Loucy (cell line): Measurements from ENCODE around the gene MRS2.

ENCODE experiments used
- H2AFZ ChIP-seq: fragments of 200-600 bp; sonication (generic); 2 replicates; pipeline ENCODE4 v1.6.0; 2016; ENCODE audit warnings: antibody characterized with exemption, mild to moderate bottlenecking, low read length, moderate library complexity
- H3F3A ChIP-seq: fragments of 200-600 bp; 2 replicates; pipeline ENCODE4 v1.6.0; 2016; ENCODE audit warnings: antibody characterized with exemption, low read depth, mild to moderate bottlenecking
- H3K27me3 ChIP-seq: fragments of 200-600 bp; sonication (generic); 2 replicates; pipeline ENCODE4 v1.6.1; 2014; ENCODE audit warnings: low read length, mild to moderate bottlenecking; ENCODE audit not compliant: insufficient read depth, poor library complexity, severe bottlenecking
- H3K36me3 ChIP-seq: fragments of 200-600 bp; sonication (generic); 2 replicates; pipeline ENCODE4 v1.6.1; 2016; ENCODE audit warnings: low read length; ENCODE audit not compliant: insufficient read depth
- H3K4me1 ChIP-seq: fragments of 200-600 bp; sonication (generic); 2 replicates; pipeline ENCODE4 v1.5.1; 2014; ENCODE audit warnings: low read length, mild to moderate bottlenecking; ENCODE audit not compliant: insufficient read depth, poor library complexity, severe bottlenecking
- H3K4me2 ChIP-seq: fragments of 200-600 bp; sonication (generic); 2 replicates; pipeline ENCODE4 v1.6.0; 2014; ENCODE audit warnings: antibody characterized with exemption, low read length, low read depth, mild to moderate bottlenecking; ENCODE audit not compliant: poor library complexity, severe bottlenecking
- H3K4me3 ChIP-seq: fragments of 200-600 bp; sonication (generic); 2 replicates; pipeline ENCODE4 v1.5.1; 2014; ENCODE audit warnings: low read length, mild to moderate bottlenecking, mixed read lengths; ENCODE audit not compliant: poor library complexity, severe bottlenecking
- H3K79me2 ChIP-seq: fragments of 200-600 bp; sonication (generic); 2 replicates; pipeline ENCODE4 v1.6.1; 2014; ENCODE audit warnings: low read length; ENCODE audit not compliant: insufficient read depth
- H3K9ac ChIP-seq: fragments of 200-600 bp; sonication (generic); 2 replicates; pipeline ENCODE4 v1.6.0; 2014; ENCODE audit warnings: mild to moderate bottlenecking, low read depth, low read length, moderate library complexity; ENCODE audit not compliant: poor library complexity, severe bottlenecking
- H3K9me2 ChIP-seq: fragments of 200-600 bp; sonication (generic); replicated peaks from 2 replicates; pipeline ENCODE4 v1.6.1; 2016; ENCODE audit warnings: low read depth, low read length, mixed read lengths
- H3K9me3 ChIP-seq: fragments of 200-600 bp; sonication (generic); 2 replicates; pipeline ENCODE4 v1.6.1; 2014; ENCODE audit warnings: mild to moderate bottlenecking, antibody characterized with exemption, low read length, low read depth; ENCODE audit not compliant: insufficient read depth
- H4K20me1 ChIP-seq: fragments of 200-600 bp; sonication (generic); 2 replicates; pipeline ENCODE4 v1.6.0; 2014; ENCODE audit warnings: antibody characterized with exemption, low read length, mild to moderate bottlenecking; ENCODE audit not compliant: insufficient read depth, poor library complexity, severe bottlenecking
- EZH2phosphoT487 ChIP-seq: fragments of 200-600 bp; IDR thresholded peaks from 2 replicates; pipeline ENCODE4 v1.6.1; 2018; ENCODE audit warnings: antibody characterized with exemption, mild to moderate bottlenecking, moderate library complexity, borderline replicate concordance
- TF ChIP-seq, protein P1 (sequence below): fragments of 200-600 bp; sonication (generic); conservative IDR thresholded peaks from 2 replicates; pipeline ENCODE4 v1.5.1; 2014; ENCODE audit warnings: mild to moderate bottlenecking, antibody characterized with exemption, low read length

MRS2 gene

DNA sequence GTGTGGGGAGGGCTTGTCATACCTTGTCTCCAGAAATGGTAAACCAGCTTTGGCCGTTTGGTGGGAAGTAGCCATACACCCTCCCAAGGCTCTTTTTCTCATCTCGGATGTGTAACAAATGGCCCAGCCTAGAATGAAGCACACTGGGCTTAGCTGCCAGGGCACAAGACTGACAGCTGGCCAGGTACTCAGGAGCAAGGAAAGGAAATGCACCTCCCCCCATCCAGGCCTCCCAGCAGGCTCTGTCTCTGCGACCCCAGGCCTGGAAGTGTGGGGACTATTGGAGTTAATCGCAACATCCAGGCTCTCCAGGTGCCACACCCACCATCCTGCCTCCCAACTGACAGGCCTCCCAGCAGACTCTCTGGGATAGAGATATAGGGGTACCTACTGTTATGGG is 43.0 kb downstream of the MRS2 start:
- no peaks in the 10 kb centered on the region for H3K36me3 ChIP-seq
- H3K27me3 ChIP-seq: no peaks in the 10 kb centered on the region
- H4K20me1 ChIP-seq: no peaks in the 10 kb centered on the region
- no peak for TF ChIP-seq EZH2phosphoT487
- TF ChIP-seq, protein P1, sequence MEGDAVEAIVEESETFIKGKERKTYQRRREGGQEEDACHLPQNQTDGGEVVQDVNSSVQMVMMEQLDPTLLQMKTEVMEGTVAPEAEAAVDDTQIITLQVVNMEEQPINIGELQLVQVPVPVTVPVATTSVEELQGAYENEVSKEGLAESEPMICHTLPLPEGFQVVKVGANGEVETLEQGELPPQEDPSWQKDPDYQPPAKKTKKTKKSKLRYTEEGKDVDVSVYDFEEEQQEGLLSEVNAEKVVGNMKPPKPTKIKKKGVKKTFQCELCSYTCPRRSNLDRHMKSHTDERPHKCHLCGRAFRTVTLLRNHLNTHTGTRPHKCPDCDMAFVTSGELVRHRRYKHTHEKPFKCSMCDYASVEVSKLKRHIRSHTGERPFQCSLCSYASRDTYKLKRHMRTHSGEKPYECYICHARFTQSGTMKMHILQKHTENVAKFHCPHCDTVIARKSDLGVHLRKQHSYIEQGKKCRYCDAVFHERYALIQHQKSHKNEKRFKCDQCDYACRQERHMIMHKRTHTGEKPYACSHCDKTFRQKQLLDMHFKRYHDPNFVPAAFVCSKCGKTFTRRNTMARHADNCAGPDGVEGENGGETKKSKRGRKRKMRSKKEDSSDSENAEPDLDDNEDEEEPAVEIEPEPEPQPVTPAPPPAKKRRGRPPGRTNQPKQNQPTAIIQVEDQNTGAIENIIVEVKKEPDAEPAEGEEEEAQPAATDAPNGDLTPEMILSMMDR: no peak
- no peak overlapping the region for H3K4me2 ChIP-seq
- no peaks in the 10 kb centered on the region for H3K9me2 ChIP-seq
- no peaks in the 10 kb centered on the region for H3K79me2 ChIP-seq
- H3F3A ChIP-seq: no peaks in the 10 kb centered on the region
- no peak overlapping the region for H3K4me3 ChIP-seq
- H3K9me3 ChIP-seq: no peaks in the 10 kb centered on the region
- no peak overlapping the region for H2AFZ ChIP-seq
- no peak overlapping the region for H3K9ac ChIP-seq
- H3K4me1 ChIP-seq: no peaks in the 10 kb centered on the region

DNA sequence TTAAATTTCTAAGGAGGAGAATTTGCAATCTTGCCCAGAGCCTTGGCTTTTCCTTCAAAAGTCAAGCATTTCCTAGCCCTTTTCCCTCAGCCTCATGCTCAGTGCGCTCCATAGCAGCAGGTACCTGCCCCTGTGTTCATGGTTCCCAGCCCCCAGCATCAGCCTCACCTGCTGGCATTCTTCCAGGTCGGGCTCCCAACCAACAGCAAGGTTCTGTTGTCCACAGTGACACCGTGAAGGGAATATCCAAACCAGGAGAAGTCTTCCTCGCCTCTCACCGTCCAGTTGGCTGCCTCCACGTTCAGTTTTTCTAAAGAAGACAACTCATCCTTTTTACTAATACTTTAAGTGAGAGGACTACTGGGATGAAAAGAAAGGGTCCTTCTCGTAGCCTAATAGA is 43.9 kb downstream of the MRS2 start:
- H3K79me2 ChIP-seq: no peaks in the 10 kb centered on the region
- no peaks in the 10 kb centered on the region for H3K9me2 ChIP-seq
- no peak overlapping the region for H3K4me3 ChIP-seq
- H2AFZ ChIP-seq: no peak overlapping the region
- H3K4me2 ChIP-seq: no peak overlapping the region
- TF ChIP-seq EZH2phosphoT487: no peak
- TF ChIP-seq, protein P1: no peak
- no peaks in the 10 kb centered on the region for H3K9me3 ChIP-seq
- no peaks in the 10 kb centered on the region for H3K27me3 ChIP-seq
- H3K4me1 ChIP-seq: peaks cover under 1% of the 10 kb centered on the region
- H3F3A ChIP-seq: no peaks in the 10 kb centered on the region
- no peak overlapping the region for H3K9ac ChIP-seq
- H4K20me1 ChIP-seq: no peaks in the 10 kb centered on the region
- no peaks in the 10 kb centered on the region for H3K36me3 ChIP-seq

DNA sequence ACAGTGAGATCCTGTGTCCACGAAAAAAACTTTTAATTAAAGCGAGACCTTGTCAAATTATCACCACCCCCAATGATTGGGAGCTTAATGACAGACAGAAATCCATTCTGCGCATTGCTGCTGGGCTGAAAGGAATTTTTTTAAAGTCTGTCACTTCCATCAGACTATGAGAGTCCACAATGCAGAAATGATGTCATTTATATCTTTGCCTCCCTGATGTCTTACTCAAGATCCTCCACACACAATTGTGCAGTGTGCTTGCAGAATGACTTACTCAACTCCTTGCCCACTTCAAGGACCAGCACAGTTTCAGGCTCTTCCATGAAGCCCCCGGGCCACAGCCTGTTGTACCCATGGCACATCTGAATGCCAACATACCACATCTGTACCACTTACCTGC is 45.7 kb downstream of the MRS2 start:
- H3K4me1 ChIP-seq: peaks cover 8% of the 10 kb centered on the region
- H3K9ac ChIP-seq: no peak overlapping the region
- no peak overlapping the region for H3K4me3 ChIP-seq
- no peaks in the 10 kb centered on the region for H3K27me3 ChIP-seq
- no peaks in the 10 kb centered on the region for H3K36me3 ChIP-seq
- no peaks in the 10 kb centered on the region for H3K79me2 ChIP-seq
- no peaks in the 10 kb centered on the region for H3K9me3 ChIP-seq
- TF ChIP-seq EZH2phosphoT487: no peak
- TF ChIP-seq, protein P1: no peak
- H3F3A ChIP-seq: no peaks in the 10 kb centered on the region
- H3K4me2 ChIP-seq: no peak overlapping the region
- H4K20me1 ChIP-seq: no peaks in the 10 kb centered on the region
- no peaks in the 10 kb centered on the region for H3K9me2 ChIP-seq
- H2AFZ ChIP-seq: no peak overlapping the region
